Left lung (tissue), 10 donors: ENCODE results near the gene PMEPA1. TPM values are rescaled to one million over a fixed set of nuclear protein-coding genes. Genes with fewer than 3 reads are reported as not detected.
"Not testable (repeated sequence)": the region's sequence is repeated elsewhere in the genome, so short reads cannot be mapped to it uniquely, and the experiment has no call there.

ENCODE experiments used
- ATAC-seq: fragments of 200-7000 bp; cut with Tn5 transposase; one replicate; pipeline ENCODE4 v1.9.1; 2020; ENCODE audit warnings: moderate library complexity
- DNase-seq, 4 donors: peaks; one replicate each; pipeline ENCODE4 v3.0.0-alpha.2; 2013 to 2020
- H3K27ac ChIP-seq, 2 donors: fragments of 200-600 bp; sonication (generic) in 1 of 2; one replicate each; pipeline versions ENCODE4 v1.5.0 to v1.8.0; 2020 to 2021
- H3K27me3 ChIP-seq, 2 donors: fragments of 200-600 bp; sonication (generic) in 1 of 2; one replicate each; pipeline versions ENCODE4 v1.5.0 to v1.8.0; 2020 to 2021
- H3K36me3 ChIP-seq, 2 donors: fragments of 200-600 bp; sonication (generic) in 1 of 2; one replicate each; pipeline versions ENCODE4 v1.5.0 to v1.8.0; 2020 to 2021
- H3K4me1 ChIP-seq, 2 donors: fragments of 200-600 bp; one replicate each; pipeline ENCODE4 v1.8.0; 2021
- H3K4me3 ChIP-seq, 2 donors: fragments of 200-600 bp; sonication (generic) in 1 of 2; one replicate each; pipeline versions ENCODE4 v1.5.0 to v1.8.0; 2020 to 2021; ENCODE audit warnings: mild to moderate bottlenecking in 1 of 2
- H3K9me3 ChIP-seq, 2 donors: fragments of 200-600 bp; sonication (generic) in 1 of 2; one replicate each; pipeline versions ENCODE4 v1.5.0 to v1.8.0; 2020 to 2021
- CTCF ChIP-seq, 2 donors: fragments of 200-600 bp; sonication (generic) in 1 of 2; IDR thresholded peaks; one replicate each; pipeline versions ENCODE4 v1.5.0 to v1.8.0; 2021; ENCODE audit warnings: antibody characterized with exemption in 2 of 2
- intact Hi-C, 2 donors: fragments of 100-400 bp; cut with DNase I; formaldehyde crosslinking; loops; one replicate each; pipeline versions ENCODE4 v1.11.2 to v1.14.2; 2022
- polyA plus RNA-seq, 6 donors: library from polyadenylated mRNA; unstranded; fragments of 120-200 nt; gene quantifications; one replicate each; pipeline ENCODE4 v1.2.1, GENCODE V29; 2013; ENCODE audit not compliant: insufficient read length in 6 of 6
- total RNA-seq, 2 donors: library from RNA; stranded (reverse); fragmentation: NEBNext Ultra II Directional; extraction: Animal tissue kit (Norgen Biotek cat#: 25700); gene quantifications; one replicate each; pipeline ENCODE4 v1.2.1, GENCODE V29; 2021
- donor health status: DM: no; HTN: yes; CAD: no.
- donor health status: DM: no; HTN: no; CAD: no.

The PMEPA1 gene
- total and polyA plus RNA-seq, 8 donors: 19.4 to 109 (median 26.2) TPM

- no peaks in the 10 kb centered on the region for H3K27me3 ChIP-seq
- H3K4me3 ChIP-seq: no peak overlapping the region
- no peaks in the 10 kb centered on the region for H3K36me3 ChIP-seq
- H3K27ac ChIP-seq: no peak overlapping the region
- intact Hi-C loops: no loop called here
- H3K9me3 ChIP-seq: peaks cover 0 to 3% of the 10 kb centered on the region in 2 donors
- no peak for TF ChIP-seq CTCF (IDR thresholded peaks at IDR 0.05)
- peak in 1 of 4 donors; percentile 46 for DNase-seq
- no peaks in the 10 kb centered on the region for H3K4me1 ChIP-seq
- ATAC-seq: peak; percentile 99
Measured at GRCh38 chr20:57638173-57638894, 71.5 kb downstream of the PMEPA1 start.

- Histone ChIP-seq H3K4me1 (peaks cover 0 to 11% of the 10 kb centered on the region in 2 donors), H3K27ac (no peak overlapping the region), H3K9me3 (peaks cover 0 to 3% of the 10 kb centered on the region in 2 donors), H3K27me3 (no peaks in the 10 kb centered on the region), H3K36me3 (no peaks in the 10 kb centered on the region), H3K4me3 (no peak overlapping the region)
- TF ChIP-seq CTCF (IDR thresholded peaks at IDR 0.05): no peak
- ATAC-seq (no peak), DNase-seq (peak in 1 of 4 donors; percentile 1)
- intact Hi-C loops: no loop called here
Measured at GRCh38 chr20:57633945-57634491, 75.8 kb downstream of the PMEPA1 start.

- Histone ChIP-seq H3K4me1 (peaks cover 5 to 27% of the 10 kb centered on the region in 2 donors), H3K27ac (no peak overlapping the region), H3K36me3 (no peaks in the 10 kb centered on the region), H3K9me3 (peaks cover 0 to 3% of the 10 kb centered on the region in 2 donors), H3K27me3 (no peaks in the 10 kb centered on the region), H3K4me3 (no peak overlapping the region)
- TF ChIP-seq CTCF (IDR thresholded peaks at IDR 0.05): no peak
- DNase-seq (no peak), ATAC-seq (no peak)
- intact Hi-C loops: no loop called here
Measured at GRCh38 chr20:57632286-57632685, 77.5 kb downstream of the PMEPA1 start.

- Histone ChIP-seq H3K27me3 (no peaks in the 10 kb centered on the region), H3K27ac (peak overlapping the region in 1 of 2 donors; percentile 94), H3K4me3 (peak overlapping the region in 1 of 2 donors; percentile 34), H3K4me1 (peaks cover 5 to 33% of the 10 kb centered on the region in 2 donors), H3K36me3 (no peaks in the 10 kb centered on the region), H3K9me3 (peaks cover 0 to 2% of the 10 kb centered on the region in 2 donors)
- intact Hi-C loops: no loop called here
- ATAC-seq (peak; percentile 57), DNase-seq (peak in 1 of 4 donors; percentile 33)
- no peak for TF ChIP-seq CTCF (IDR thresholded peaks at IDR 0.05)
Measured at GRCh38 chr20:57630061-57630460, 79.8 kb downstream of the PMEPA1 start.

GRCh38 chr20:57629491-57629901, 80.3 kb downstream of the PMEPA1 start:
- Histone ChIP-seq H3K4me1 (peaks cover 5 to 33% of the 10 kb centered on the region in 2 donors), H3K4me3 (peak overlapping the region in 1 of 2 donors; percentile 34), H3K27ac (peak overlapping the region in 1 of 2 donors; percentile 94)
- ATAC-seq, H3K9me3 ChIP-seq, H3K27me3 ChIP-seq, H3K36me3 ChIP-seq, intact Hi-C loops: not testable (repeated sequence)
- DNase-seq: peak in 1 of 4 donors; percentile 8

GRCh38 chr20:57628962-57629308, 80.9 kb downstream of the PMEPA1 start:
- Histone ChIP-seq H3K4me3 (peak overlapping the region in 1 of 2 donors; percentile 1), H3K4me1 (peaks cover 5 to 33% of the 10 kb centered on the region in 2 donors), H3K27ac (peak overlapping the region; percentile 78 to 94)
- H3K9me3 ChIP-seq, intact Hi-C loops, H3K27me3 ChIP-seq, ATAC-seq, H3K36me3 ChIP-seq: not testable (repeated sequence)
- peak in 1 of 4 donors; percentile 72 for DNase-seq
